GM13976 (cell line): ENCODE results near the gene SASH1.
"Not testable (repeated sequence)": the region's sequence is repeated elsewhere in the genome, so short reads cannot be mapped to it uniquely, and the experiment has no call there.

ENCODE experiments used
- DNase-seq: peaks from one replicate; pipeline ENCODE4 v3.0.0; 2012; ENCODE audit warnings: low spot score
- in situ Hi-C: fragments of 300-500 bp; cut with MboI; formaldehyde crosslinking; loops from one replicate; pipeline ENCODE4 v1.12.0; 2022; ENCODE audit warnings: low sequenced_read_pairs, mixed read lengths, inconsistent platforms; ENCODE audit not compliant: unreplicated experiment
- TF ChIP-seq, protein P1 (sequence below): IDR thresholded peaks from 2 replicates; pipeline ENCODE4 v1.5.1; 2012; ENCODE audit warnings: borderline replicate concordance, mild to moderate bottlenecking; ENCODE audit not compliant: insufficient read depth; ENCODE audit errors: extremely low read depth, missing control alignments, control extremely low read depth

The SASH1 gene

DNA sequence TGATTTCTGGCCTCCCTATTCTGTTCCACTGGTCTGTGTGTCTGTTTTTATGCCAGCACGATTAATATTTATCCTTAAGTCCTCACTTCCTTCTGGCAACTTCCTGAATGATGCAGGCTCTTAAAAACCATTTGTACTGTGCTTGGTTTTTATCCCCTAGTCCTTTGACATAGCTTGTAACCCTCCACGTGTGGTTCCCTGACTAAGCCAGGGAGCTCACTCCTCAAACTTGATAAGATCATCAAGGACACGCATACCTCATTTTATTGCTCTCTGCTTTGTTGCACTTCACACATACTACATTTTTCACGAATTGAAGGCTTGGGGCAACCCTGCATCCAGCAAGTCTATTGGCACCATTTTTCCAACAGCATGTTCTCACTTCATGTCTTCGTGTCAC is 237.8 kb downstream of the SASH1 start:
- in situ Hi-C loops, result loop anchor here (25.0 kb wide), 1 partner anchor 857 kb away; no protein-coding TSS in a partner anchor
- DNase-seq, result no peak
- TF ChIP-seq, protein P1, sequence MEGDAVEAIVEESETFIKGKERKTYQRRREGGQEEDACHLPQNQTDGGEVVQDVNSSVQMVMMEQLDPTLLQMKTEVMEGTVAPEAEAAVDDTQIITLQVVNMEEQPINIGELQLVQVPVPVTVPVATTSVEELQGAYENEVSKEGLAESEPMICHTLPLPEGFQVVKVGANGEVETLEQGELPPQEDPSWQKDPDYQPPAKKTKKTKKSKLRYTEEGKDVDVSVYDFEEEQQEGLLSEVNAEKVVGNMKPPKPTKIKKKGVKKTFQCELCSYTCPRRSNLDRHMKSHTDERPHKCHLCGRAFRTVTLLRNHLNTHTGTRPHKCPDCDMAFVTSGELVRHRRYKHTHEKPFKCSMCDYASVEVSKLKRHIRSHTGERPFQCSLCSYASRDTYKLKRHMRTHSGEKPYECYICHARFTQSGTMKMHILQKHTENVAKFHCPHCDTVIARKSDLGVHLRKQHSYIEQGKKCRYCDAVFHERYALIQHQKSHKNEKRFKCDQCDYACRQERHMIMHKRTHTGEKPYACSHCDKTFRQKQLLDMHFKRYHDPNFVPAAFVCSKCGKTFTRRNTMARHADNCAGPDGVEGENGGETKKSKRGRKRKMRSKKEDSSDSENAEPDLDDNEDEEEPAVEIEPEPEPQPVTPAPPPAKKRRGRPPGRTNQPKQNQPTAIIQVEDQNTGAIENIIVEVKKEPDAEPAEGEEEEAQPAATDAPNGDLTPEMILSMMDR, result no peak

DNA sequence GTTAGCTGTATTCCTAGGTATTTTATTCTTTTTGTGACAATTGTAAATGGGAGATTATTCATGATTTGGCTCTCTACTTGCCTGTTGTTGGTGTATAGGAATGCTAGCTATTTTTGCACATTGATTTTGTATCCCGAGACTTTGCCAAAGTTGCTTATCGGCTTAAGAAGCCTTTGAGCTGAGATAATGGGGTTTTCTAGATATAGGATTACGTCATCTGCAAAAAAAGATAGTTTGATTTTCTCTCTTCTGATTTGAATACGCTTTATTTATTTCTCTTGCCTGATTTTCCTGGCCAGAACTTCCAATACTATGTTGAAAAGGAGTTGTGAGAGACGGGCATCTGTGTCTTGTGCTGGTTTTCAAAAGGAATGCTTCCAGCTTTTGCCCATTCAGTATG is 241.0 kb downstream of the SASH1 start:
- in situ Hi-C loops, result loop anchor here (25.0 kb wide), 1 partner anchor 854 kb away; no protein-coding TSS in a partner anchor
- no peak for DNase-seq
- TF ChIP-seq, protein P1, result no peak

DNA sequence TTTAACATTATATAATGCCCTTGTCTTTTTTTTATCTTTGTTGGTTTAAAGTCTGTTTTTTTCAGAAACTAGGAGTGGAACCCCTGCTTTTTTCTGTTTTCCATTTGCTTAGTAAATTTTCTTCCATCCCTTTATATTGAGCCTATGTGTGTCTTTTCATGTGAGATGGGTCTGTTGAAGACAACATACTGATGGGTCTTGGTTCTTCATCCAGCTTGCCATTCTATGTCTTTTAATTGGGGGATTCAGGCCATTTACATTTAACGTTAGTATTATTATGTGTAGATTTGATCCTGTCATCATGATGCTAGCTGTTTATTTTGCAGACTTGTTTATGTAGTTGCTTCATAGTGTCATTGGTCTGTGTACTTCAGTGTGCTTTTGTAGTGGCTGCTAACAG is 243.0 kb downstream of the SASH1 start:
- in situ Hi-C loops, result loop anchor here (25.0 kb wide), 1 partner anchor 852 kb away; no protein-coding TSS in a partner anchor
- not testable (repeated sequence) for DNase-seq

DNA sequence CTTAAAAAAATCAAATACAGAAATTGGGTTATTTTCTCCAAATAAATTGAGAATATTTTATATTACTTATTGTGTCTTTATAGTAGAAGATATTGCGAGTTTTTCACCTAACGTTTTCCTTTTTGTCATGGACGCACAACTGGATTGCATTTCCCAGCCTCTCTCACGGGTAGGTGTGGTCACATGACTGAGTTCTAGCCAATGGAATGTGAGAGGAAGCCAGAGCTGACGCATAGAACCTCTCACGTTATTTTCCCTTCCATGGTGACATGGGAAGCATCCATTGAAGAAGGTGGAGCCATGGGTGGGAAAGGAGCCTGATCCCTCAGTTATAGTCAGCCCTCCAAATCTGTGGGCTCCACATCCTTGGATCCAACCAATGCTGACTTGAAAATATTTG is 248.2 kb downstream of the SASH1 start:
- TF ChIP-seq, protein P1, result no peak
- no peak for DNase-seq
- in situ Hi-C loops, result loop anchor here (25.0 kb wide), 1 partner anchor 846 kb away; no protein-coding TSS in a partner anchor

DNA sequence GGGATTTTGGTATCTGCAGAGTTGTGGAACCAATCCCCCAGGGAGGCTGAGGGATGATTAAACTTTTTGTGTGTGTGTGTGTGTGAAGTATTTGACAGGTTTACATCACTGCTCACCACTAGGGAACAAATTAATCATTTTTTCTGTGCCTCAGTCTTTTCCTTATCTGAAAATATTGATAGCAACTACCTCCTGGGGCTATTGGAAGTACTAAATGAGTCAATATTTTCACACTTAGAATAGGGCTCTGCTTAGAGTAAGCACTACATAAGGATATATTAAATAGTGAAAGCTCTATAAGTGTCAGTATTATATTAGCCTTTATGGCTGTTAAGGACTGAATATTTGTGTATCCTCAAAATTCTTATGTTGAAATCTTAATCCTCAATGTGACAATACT is 249.0 kb downstream of the SASH1 start:
- in situ Hi-C loops, result loop anchor here (25.0 kb wide), 1 partner anchor 846 kb away; no protein-coding TSS in a partner anchor
- TF ChIP-seq, protein P1, result no peak

DNA sequence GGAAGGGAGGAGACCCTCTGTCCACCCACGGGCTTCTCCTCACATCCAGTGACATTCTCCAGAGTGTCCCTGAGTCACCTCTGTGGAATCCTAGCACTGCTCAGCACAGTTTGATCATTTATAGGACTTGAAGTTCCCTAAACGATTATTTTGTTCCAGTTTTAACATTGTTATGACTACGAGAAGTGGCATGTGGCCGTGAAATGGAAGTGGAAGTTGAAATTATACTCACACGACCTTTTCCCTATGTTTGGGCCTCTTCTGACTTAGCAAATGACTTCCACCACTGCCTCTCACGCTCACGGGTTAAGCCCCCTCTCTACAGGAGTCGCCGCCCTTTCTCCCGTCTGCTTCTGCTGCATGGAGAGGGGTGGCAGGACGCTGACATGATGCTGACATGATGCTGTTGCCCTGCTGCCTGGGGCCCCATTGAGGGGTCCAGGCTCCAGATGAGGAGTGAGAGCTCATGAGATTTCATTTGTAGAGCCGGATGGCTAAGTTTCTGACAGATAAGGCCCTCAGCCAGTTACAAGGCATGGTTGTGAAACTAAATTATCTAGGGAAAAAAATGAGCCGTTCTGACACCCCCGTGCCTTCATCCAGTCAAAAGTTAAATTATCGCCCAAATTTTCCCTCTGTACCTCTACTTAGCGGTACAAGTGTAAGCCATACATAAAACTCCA is 250.6 kb downstream of the SASH1 start:
- TF ChIP-seq, protein P1, result no peak
- in situ Hi-C loops, result loop anchor here (25.0 kb wide), 1 partner anchor 844 kb away; no protein-coding TSS in a partner anchor
- no peak for DNase-seq

More for the DNA sequence above, 249.0 kb downstream of the SASH1 start:
- DNase-seq, result no peak

DNA sequence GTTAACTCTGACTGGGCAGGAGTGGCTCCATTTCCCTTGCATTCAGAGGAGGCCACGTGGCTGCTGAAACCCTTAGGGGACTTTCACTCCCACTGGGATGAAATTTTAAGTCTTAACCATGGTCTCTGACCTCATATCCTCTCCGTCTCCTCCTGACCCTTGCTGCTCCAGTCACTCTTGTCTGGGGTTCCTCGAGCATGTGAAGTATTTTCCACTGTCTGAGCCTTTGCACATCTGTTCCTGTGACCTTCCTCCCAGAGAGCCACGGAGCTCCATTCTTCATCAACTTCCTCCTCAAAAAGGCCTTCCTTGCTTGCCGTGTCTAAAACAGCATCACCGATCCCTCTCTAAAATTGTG is 251.2 kb downstream of the SASH1 start:
- in situ Hi-C loops, result loop anchor here (25.0 kb wide), 1 partner anchor 844 kb away; no protein-coding TSS in a partner anchor

More for the DNA sequence above, 251.2 kb downstream of the SASH1 start:
- no peak for DNase-seq
- TF ChIP-seq, protein P1, result no peak
